Daoy (cell line): ENCODE data around the gene GLMN. TPM values are rescaled to one million over a fixed set of nuclear protein-coding genes. Genes with fewer than 3 reads are reported as not detected.

Experiments
- total RNA-seq: library from RNA; depleted of rRNA; stranded (reverse); fragments of >200 nt; shearing (Covaris generic); gene quantifications from 2 replicates; pipeline ENCODE4 v1.2.3, GENCODE V29; 2014; rRNA removed

The GLMN gene
- total RNA-seq, 1 experiment from 2014 or later, result 57.3 TPM

Other genes starting within 250 kb of the GLMN start
- not detected in 2 replicates for gene SETSIP, start 223.6 kb downstream of the GLMN start, total RNA-seq
- 2.3 and 4.8 TPM in 2 replicates for gene BTBD8, start 218.6 kb downstream of the GLMN start, total RNA-seq
- gene C1orf146, start 81.1 kb downstream of the GLMN start, total RNA-seq, result not detected in 2 replicates
- gene RPAP2, start 72 bp upstream of the GLMN start, total RNA-seq, result 34.5 and 36.9 TPM in 2 replicates
- 0.06 and 0.30 TPM in 2 replicates for gene GFI1, start 187.9 kb upstream of the GLMN start, total RNA-seq